HL-60 (cell line): ENCODE measurements around the gene PPP1R1C.

Source experiments
- DNase-seq, 2 experiments: peaks; one replicate each; pipeline ENCODE4 v3.0.0-alpha.2; 2010 to 2020; ENCODE audit warnings: low read depth in 1 of 2, low spot score in 1 of 2
- H3K27ac ChIP-seq: fragments of 250-450 bp; sonication (Bioruptor Pico); replicated peaks from 2 replicates; pipeline ENCODE4 v1.5.1; 2020; ENCODE audit warnings: mild to moderate bottlenecking, moderate library complexity
- H3K27me3 ChIP-seq: fragments of 250-450 bp; sonication (Bioruptor Pico); 2 replicates; pipeline ENCODE4 v1.5.1; 2021; ENCODE audit warnings: mild to moderate bottlenecking, moderate library complexity; ENCODE audit not compliant: insufficient read depth, poor library complexity, severe bottlenecking
- H3K4me3 ChIP-seq: replicated peaks from 2 replicates; pipeline ENCODE4 v1.5.1; 2011; ENCODE audit warnings: mild to moderate bottlenecking, control low read depth, low read length; ENCODE audit not compliant: insufficient read depth
- GABPA ChIP-seq: IDR thresholded peaks from 2 replicates; pipeline ENCODE4 v1.6.1; 2012; ENCODE audit warnings: low read depth
- POLR2AphosphoS5 ChIP-seq: IDR thresholded peaks from 2 replicates; pipeline ENCODE4 v1.6.1; 2012; ENCODE audit warnings: low read depth
- SPI1 ChIP-seq: IDR thresholded peaks from 2 replicates; pipeline ENCODE4 v1.6.1; 2012; ENCODE audit warnings: low read depth, mild to moderate bottlenecking, borderline replicate concordance
- TF ChIP-seq, protein P1 (sequence below): IDR thresholded peaks from one replicate; pipeline ENCODE4 v1.5.1; 2011; ENCODE audit warnings: low read length, control low read depth, inconsistent platforms; ENCODE audit not compliant: insufficient read depth
- TF ChIP-seq, protein P2 (sequence below): IDR thresholded peaks from 2 replicates; pipeline ENCODE4 v1.6.1; 2012; ENCODE audit warnings: low read depth; ENCODE audit not compliant: insufficient replicate concordance

The PPP1R1C gene

DNA sequence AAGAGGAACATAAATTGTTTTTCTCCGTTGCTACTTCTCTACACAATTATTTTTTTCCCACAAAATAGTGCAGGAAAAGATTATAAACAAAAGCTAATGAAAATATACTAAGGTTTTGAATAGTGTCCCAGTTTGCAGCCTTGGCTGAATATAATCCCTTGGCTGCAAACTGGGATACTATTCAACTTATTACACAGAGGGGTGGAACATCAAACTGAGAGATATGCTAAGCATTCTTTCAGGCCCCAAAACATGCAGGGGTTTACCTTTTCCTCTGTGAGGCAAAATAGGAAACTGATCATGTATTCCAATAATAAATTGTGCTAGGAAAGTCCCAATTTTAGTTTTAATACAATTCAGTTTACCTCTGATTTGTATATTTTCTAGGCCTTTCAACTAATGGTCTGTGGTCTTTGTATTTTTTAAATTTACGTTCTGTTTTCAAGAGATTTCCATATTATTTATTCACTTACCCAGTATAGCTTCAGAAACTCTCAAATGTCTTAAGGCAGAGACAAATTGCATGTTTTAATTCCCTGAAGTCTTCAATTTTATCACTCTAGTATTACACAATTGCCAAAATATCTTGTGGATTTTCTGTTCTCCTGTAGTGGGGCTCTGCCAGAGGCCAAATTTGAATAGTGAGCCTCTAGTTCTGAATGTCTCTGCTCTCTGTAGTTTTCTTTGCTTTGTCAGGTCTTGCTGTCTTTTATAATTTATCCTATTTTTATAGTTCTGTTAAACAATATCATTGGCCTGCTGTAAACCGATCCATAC lies 63.9 kb downstream of the PPP1R1C start:
- Histone ChIP-seq H3K4me3 (no peak overlapping the region), H3K27ac (no peak overlapping the region)
- DNase-seq: no peak

GRCh38 chr2:182050333-182051135 lies 64.9 kb downstream of the PPP1R1C start:
- Histone ChIP-seq H3K4me3 (no peak overlapping the region), H3K27me3 (no peaks in the 10 kb centered on the region), H3K27ac (no peak overlapping the region)
- no peak for DNase-seq
- TF ChIP-seq SPI1: no peak
- no peak for TF ChIP-seq POLR2AphosphoS5
- TF ChIP-seq, protein P1, sequence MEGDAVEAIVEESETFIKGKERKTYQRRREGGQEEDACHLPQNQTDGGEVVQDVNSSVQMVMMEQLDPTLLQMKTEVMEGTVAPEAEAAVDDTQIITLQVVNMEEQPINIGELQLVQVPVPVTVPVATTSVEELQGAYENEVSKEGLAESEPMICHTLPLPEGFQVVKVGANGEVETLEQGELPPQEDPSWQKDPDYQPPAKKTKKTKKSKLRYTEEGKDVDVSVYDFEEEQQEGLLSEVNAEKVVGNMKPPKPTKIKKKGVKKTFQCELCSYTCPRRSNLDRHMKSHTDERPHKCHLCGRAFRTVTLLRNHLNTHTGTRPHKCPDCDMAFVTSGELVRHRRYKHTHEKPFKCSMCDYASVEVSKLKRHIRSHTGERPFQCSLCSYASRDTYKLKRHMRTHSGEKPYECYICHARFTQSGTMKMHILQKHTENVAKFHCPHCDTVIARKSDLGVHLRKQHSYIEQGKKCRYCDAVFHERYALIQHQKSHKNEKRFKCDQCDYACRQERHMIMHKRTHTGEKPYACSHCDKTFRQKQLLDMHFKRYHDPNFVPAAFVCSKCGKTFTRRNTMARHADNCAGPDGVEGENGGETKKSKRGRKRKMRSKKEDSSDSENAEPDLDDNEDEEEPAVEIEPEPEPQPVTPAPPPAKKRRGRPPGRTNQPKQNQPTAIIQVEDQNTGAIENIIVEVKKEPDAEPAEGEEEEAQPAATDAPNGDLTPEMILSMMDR: no peak
- TF ChIP-seq, protein P2, sequence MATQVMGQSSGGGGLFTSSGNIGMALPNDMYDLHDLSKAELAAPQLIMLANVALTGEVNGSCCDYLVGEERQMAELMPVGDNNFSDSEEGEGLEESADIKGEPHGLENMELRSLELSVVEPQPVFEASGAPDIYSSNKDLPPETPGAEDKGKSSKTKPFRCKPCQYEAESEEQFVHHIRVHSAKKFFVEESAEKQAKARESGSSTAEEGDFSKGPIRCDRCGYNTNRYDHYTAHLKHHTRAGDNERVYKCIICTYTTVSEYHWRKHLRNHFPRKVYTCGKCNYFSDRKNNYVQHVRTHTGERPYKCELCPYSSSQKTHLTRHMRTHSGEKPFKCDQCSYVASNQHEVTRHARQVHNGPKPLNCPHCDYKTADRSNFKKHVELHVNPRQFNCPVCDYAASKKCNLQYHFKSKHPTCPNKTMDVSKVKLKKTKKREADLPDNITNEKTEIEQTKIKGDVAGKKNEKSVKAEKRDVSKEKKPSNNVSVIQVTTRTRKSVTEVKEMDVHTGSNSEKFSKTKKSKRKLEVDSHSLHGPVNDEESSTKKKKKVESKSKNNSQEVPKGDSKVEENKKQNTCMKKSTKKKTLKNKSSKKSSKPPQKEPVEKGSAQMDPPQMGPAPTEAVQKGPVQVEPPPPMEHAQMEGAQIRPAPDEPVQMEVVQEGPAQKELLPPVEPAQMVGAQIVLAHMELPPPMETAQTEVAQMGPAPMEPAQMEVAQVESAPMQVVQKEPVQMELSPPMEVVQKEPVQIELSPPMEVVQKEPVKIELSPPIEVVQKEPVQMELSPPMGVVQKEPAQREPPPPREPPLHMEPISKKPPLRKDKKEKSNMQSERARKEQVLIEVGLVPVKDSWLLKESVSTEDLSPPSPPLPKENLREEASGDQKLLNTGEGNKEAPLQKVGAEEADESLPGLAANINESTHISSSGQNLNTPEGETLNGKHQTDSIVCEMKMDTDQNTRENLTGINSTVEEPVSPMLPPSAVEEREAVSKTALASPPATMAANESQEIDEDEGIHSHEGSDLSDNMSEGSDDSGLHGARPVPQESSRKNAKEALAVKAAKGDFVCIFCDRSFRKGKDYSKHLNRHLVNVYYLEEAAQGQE: no peak
- TF ChIP-seq GABPA: no peak

More for the DNA sequence above, 63.9 kb downstream of the PPP1R1C start:
- no peak for TF ChIP-seq GABPA
- TF ChIP-seq POLR2AphosphoS5: no peak
- no peak for TF ChIP-seq SPI1
- TF ChIP-seq, protein P2: no peak
- TF ChIP-seq, protein P1: no peak
- no peaks in the 10 kb centered on the region for H3K27me3 ChIP-seq

GRCh38 chr2:182055993-182056392 lies 70.3 kb downstream of the PPP1R1C start:
- no peaks in the 10 kb centered on the region for H3K27me3 ChIP-seq
- H3K27ac ChIP-seq: no peak overlapping the region
- no peak for DNase-seq
- TF ChIP-seq, protein P2: no peak
- TF ChIP-seq POLR2AphosphoS5 (no peak), SPI1 (no peak), GABPA (no peak)
- TF ChIP-seq, protein P1: no peak
- H3K4me3 ChIP-seq: no peak overlapping the region
